Measurements from ENCODE around the gene ALG8.
"Not testable (repeated sequence)": the region's sequence is repeated elsewhere in the genome, so short reads cannot be mapped to it uniquely, and the experiment has no call there.

The ALG8 gene

DNA sequence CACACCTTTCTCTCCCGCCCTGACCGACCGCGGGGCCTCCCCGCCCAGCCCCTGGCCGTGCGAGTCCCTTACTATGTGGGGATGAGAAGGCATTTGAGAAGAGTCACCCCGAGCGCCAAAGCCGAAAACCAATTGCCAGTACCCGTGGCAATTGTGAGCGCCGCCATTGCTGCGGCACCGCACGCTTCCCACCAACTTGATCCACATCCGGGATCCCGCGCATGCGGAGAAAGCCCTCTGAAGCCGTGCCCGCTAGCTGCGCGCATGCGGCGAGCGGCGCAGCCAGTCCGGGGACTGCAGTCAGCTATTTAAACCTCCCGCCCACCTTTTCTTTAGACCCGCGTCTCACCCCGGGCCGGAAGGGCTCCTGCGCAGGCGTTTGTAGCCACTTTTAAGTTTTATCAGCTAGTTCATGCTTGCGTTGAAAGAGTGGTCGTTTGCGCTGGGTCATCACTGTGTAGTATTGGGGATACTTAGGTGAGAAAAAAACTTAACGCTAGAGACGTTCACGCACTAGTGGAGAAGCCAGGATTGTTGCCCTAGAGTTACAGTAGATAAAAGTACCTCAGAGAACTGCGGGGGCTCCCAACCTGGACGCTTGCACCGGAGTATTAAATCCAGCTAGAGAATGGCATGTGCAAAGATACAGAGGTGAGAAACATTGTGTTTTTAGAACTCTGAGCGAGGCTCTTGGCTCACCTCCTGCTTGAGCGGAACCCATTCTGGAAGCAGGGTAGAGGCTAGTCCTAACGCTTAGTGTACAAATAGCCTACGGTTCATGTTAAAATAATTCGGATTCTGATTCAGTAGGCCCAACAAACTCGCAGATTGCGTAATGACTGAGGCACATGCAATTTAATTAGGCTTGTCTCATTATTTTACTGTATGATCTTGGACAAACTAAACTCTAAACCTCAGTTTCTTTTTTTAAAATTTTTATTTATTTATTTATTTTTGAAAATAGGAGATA is at the start of gene ALG8:
ALG8 (minus strand) TSS at position 205 of the 970 bp plus-strand sequence; CDS start at position 167, 38 bp downstream.
- Mint-ChIP-seq H3K4me1 (peaks cover 25% of the 10 kb centered on the region), H3K4me3 (peak within 1 kb of the TSS; percentile 93), H3K36me3 (peaks cover 5% of the 10 kb centered on the region), H3K27ac (peak within 1 kb of the TSS; percentile 90), H3K9me3 (peaks cover 5% of the 10 kb centered on the region), H3K27me3 (no peaks in the 10 kb centered on the region)
- ATAC-seq (ENCODE audit: low read depth), result peak; percentile 94
- peak; percentile 94 for DNase-seq (ENCODE audit: low spot score in 2 of 2)

- Mint-ChIP-seq H3K36me3 (peaks cover 1% of the 10 kb centered on the region), H3K27ac (peak within 1 kb of the TSS; percentile 73), H3K9me3 (no peaks in the 10 kb centered on the region), H3K4me1 (peaks cover 28% of the 10 kb centered on the region), H3K4me3 (peak within 1 kb of the TSS; percentile 90), H3K27me3 (no peaks in the 10 kb centered on the region)
- ATAC-seq (ENCODE audit: low read depth), result peak; percentile 93
- peak; percentile 84 to 86 for DNase-seq (ENCODE audit: low spot score in 2 of 2)
Observed at GRCh38 chr11:78188286-78189173, 49.1 kb upstream of the ALG8 start, which contains the start of the genes KCTD21 and USP35. KCTD21 (minus strand) TSS chr11:78188626; CDS start chr11:78174554, 14,072 bp downstream. USP35 (plus strand) TSS chr11:78188919; CDS start chr11:78196246, 7,327 bp downstream.

DNA sequence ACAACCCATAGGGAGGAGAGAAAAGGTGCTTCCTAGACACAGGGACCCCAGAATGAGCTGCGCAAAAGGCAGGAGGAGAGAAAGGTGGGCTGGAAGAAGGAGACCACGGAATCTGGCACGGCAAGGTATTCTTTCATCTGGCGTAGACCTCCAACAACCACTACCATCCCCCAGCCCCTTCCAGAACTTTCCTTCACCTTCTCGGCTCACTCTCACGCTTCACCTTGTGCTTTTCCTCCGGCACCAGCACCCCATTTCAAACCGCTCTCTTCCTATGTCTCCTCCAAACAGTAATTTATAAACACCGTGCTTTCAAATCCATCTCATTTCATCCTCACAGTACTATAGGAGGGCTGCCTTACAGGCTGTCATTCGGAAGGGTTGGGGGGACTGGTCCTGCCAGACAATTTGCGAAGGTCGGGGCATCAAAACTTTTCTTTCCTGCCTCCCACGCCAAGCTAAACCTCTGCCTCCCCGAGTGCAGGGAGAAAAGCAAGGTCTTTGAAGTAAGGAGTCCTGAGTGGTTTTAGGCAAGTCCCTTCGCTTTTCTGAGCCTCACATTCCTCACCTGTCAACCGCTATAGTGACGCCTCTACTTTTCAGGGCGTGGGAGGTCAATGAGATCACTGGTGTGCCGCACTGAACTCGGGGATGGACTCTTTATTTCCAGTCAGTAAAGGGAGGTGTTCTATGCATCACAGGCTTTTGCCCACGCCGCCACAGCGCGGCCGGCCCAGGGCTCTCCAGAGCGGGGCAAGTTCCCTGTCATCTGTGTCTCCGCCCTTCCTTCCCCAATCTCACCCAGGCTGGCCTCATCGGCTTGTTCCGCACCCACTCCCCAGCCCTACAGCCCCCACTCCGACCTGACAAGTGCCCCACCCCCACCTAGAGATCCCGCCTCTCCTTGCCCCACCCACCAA is 48.2 kb upstream of the ALG8 start:
- H3K27ac Mint-ChIP-seq, result peak overlapping the region; percentile 73
- peaks cover 2% of the 10 kb centered on the region for H3K36me3 Mint-ChIP-seq
- H3K27me3 Mint-ChIP-seq, result no peaks in the 10 kb centered on the region
- ATAC-seq (ENCODE audit: low read depth) (peak; percentile 45), DNase-seq (ENCODE audit: low spot score in 2 of 2) (no peak)
- H3K4me3 Mint-ChIP-seq, result peak overlapping the region; percentile 90
- no peaks in the 10 kb centered on the region for H3K9me3 Mint-ChIP-seq
- peaks cover 28% of the 10 kb centered on the region for H3K4me1 Mint-ChIP-seq

DNA sequence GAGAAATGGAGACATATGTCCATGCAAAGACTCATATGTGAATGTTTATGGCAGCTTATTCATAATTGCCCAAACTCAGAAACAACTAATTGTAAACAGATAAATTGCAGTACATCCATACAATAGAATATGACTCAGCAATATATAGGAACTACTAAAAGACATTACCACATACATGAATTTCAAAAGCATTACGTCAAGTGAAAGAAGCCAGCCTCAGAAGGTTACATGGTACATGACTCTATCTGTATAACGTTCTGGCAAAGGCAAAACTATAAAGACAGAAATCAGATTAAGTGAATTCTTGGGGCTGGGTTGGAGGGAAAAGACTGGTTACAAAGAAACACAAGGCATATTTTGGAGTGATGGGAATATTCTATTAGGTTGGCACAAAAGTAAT is 41.8 kb upstream of the ALG8 start:
- DNase-seq (ENCODE audit: low spot score in 2 of 2) (no peak), ATAC-seq (ENCODE audit: low read depth) (no peak)
- peaks cover 6% of the 10 kb centered on the region for H3K9me3 Mint-ChIP-seq
- no peak overlapping the region for H3K27ac Mint-ChIP-seq
- H3K4me3 Mint-ChIP-seq, result no peak overlapping the region
- H3K36me3 Mint-ChIP-seq, result peaks cover 10% of the 10 kb centered on the region
- H3K4me1 Mint-ChIP-seq, result peaks cover 9% of the 10 kb centered on the region
- H3K27me3 Mint-ChIP-seq, result no peaks in the 10 kb centered on the region

DNA sequence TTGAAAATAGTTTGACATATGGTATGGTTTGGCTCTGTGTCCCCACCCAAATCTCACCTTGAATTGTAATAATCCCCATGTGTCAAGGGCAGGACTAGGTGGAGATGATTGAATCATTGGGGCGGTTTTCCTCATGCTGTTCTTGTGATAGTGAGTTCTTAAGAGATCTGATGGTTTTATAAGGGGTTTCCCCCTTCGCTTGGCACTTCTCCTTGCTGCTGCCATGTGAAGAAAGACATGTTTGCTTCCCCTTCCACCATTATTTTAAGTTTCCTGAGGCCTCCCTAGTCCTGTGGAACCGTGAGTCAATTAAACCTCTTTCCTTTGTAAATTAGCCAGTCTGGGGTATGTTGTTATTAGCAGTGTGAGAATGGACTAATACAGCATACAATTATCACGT is 41.3 kb upstream of the ALG8 start:
- Mint-ChIP-seq H3K36me3 (peaks cover 11% of the 10 kb centered on the region), H3K9me3 (peaks cover 6% of the 10 kb centered on the region), H3K4me3 (no peak overlapping the region), H3K27ac (no peak overlapping the region), H3K27me3 (no peaks in the 10 kb centered on the region), H3K4me1 (peaks cover 9% of the 10 kb centered on the region)
- ATAC-seq (ENCODE audit: low read depth) (no peak), DNase-seq (ENCODE audit: low spot score in 2 of 2) (no peak)

DNA sequence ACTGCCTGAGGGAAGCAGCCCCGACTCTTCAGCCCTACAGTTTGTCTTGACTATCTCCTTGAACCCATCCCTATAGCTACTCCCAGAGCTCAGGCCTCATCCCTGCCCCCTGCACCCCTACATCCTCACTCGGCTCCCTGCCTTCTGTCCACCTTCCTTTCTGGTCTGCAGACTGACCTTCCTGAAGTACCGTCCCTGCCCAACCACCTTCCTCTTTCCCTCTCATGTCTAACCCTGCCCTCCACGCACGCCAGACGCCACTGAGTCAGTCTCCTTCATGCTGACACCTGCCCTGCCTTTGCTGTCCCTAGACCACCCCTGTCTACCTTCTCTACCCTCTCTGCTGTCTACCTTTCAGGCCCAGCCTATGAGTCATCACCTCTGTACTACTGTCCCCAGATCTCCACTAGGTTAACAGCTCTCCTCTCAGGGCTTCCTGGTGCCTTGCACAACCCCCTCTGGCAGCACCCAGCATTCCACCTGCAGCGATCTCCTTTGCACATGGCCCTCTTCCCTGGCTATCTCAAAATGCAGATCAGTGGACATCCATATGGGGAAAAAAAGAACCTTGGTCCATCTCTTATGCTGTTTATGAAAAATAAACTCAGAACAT is 40.1 kb upstream of the ALG8 start:
- no peak for DNase-seq (ENCODE audit: low spot score in 2 of 2)
- no peaks in the 10 kb centered on the region for H3K27me3 Mint-ChIP-seq
- H3K36me3 Mint-ChIP-seq, result peaks cover 11% of the 10 kb centered on the region
- H3K4me3 Mint-ChIP-seq, result no peak overlapping the region
- no peak for ATAC-seq (ENCODE audit: low read depth)
- peaks cover 9% of the 10 kb centered on the region for H3K4me1 Mint-ChIP-seq
- peaks cover 6% of the 10 kb centered on the region for H3K9me3 Mint-ChIP-seq
- H3K27ac Mint-ChIP-seq, result no peak overlapping the region

DNA sequence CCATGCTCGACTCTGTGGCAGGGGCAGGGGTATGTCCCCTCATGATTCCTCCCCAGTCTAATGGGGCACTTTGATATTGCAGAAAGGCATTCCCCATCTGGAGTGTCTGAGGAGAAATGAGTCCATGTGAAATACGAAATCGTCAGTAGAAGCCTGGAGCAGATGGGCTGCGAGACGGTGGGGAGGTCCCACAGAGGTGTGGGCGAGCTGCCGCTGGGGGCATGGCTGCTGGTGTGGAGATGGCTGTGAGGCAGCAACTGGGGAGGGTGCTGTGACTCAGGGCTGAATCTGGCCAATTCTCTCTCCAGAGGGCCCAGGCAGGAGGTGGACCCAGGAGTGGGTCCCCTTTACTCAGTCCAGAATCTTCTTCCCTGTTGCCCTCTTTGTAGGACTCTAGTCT is 37.8 kb upstream of the ALG8 start:
- no peaks in the 10 kb centered on the region for H3K27me3 Mint-ChIP-seq
- peaks cover 6% of the 10 kb centered on the region for H3K9me3 Mint-ChIP-seq
- peaks cover 21% of the 10 kb centered on the region for H3K36me3 Mint-ChIP-seq
- ATAC-seq (ENCODE audit: low read depth) (no peak), DNase-seq (ENCODE audit: low spot score in 2 of 2) (no peak)
- H3K27ac Mint-ChIP-seq, result no peak overlapping the region
- peaks cover 7% of the 10 kb centered on the region for H3K4me1 Mint-ChIP-seq
- H3K4me3 Mint-ChIP-seq, result no peak overlapping the region

GRCh38 chr11:78176605-78177141 is 37.2 kb upstream of the ALG8 start:
- Mint-ChIP-seq H3K9me3 (peaks cover 6% of the 10 kb centered on the region), H3K27ac (no peak overlapping the region), H3K36me3 (peaks cover 21% of the 10 kb centered on the region), H3K27me3 (no peaks in the 10 kb centered on the region), H3K4me3 (no peak overlapping the region), H3K4me1 (peaks cover 7% of the 10 kb centered on the region)
- DNase-seq (ENCODE audit: low spot score in 2 of 2) (no peak), ATAC-seq (ENCODE audit: low read depth) (no peak)

DNA sequence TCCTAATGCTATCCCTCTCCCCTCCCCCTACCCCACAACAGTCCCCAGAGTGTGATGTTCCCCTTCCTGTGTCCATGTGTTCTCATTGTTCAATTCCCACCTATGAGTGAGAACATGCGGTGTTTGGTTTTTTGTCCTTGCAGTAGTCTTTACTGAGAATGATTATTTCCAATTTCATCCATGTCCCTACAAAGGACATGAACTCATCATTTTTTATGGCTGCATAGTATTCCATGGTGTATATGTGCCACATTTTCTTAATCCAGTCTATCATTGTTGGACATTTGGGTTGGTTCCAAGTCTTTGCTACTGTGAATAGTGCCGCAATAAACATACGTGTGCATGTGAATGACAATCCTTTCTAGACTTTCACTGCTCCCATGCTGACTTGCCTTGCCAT is 36.4 kb upstream of the ALG8 start:
- H3K9me3 Mint-ChIP-seq; DNase-seq (ENCODE audit: low spot score in 2 of 2); H3K27me3 Mint-ChIP-seq; H3K27ac Mint-ChIP-seq; H3K4me1 Mint-ChIP-seq; H3K4me3 Mint-ChIP-seq; ATAC-seq (ENCODE audit: low read depth): not testable (repeated sequence)
- peaks cover 19% of the 10 kb centered on the region for H3K36me3 Mint-ChIP-seq

- no peak overlapping the region for H3K27ac Mint-ChIP-seq
- no peak overlapping the region for H3K4me3 Mint-ChIP-seq
- peaks cover 15% of the 10 kb centered on the region for H3K36me3 Mint-ChIP-seq
- no peaks in the 10 kb centered on the region for H3K4me1 Mint-ChIP-seq
- peaks cover 2% of the 10 kb centered on the region for H3K9me3 Mint-ChIP-seq
- DNase-seq (ENCODE audit: low spot score in 2 of 2) (no peak), ATAC-seq (ENCODE audit: low read depth) (no peak)
- no peaks in the 10 kb centered on the region for H3K27me3 Mint-ChIP-seq
Observed at GRCh38 chr11:78171951-78172350, 32.5 kb upstream of the ALG8 start.

DNA sequence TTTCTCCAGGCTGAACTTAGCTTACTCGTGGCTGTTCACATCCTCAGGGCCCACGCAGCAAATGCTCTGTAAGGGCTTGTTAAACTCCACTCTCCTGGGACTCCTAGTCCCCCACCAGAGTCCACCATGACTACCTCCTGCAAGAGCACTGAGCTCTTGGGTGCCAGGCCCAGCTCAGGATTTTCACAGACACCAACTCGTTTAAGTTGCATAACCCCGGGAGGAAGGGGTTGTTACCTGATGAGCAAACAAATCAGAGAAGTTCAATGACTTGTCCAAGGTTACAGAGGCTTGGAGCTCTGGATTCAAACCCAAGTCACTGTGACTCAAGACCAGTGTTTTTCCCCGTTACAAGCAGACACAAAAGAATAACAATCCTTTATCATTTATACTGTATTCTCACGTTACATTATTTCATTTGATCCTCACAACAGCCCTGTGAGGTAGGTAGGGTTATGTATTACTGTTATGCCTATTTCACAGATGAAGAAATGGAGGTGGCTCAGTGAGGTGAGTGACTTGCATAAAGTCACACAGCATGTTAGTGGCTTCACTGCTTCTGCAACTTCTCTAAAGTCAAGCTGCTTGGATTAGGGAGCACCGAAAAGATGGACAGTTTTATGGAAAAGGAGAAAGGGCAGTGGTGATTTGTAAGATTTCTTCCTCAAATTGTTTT is 31.6 kb upstream of the ALG8 start:
- no peaks in the 10 kb centered on the region for H3K27me3 Mint-ChIP-seq
- no peaks in the 10 kb centered on the region for H3K9me3 Mint-ChIP-seq
- peaks cover 11% of the 10 kb centered on the region for H3K36me3 Mint-ChIP-seq
- H3K4me3 Mint-ChIP-seq, result no peak overlapping the region
- no peak for DNase-seq (ENCODE audit: low spot score in 2 of 2)
- ATAC-seq (ENCODE audit: low read depth), result no peak
- no peak overlapping the region for H3K27ac Mint-ChIP-seq
- no peaks in the 10 kb centered on the region for H3K4me1 Mint-ChIP-seq

DNA sequence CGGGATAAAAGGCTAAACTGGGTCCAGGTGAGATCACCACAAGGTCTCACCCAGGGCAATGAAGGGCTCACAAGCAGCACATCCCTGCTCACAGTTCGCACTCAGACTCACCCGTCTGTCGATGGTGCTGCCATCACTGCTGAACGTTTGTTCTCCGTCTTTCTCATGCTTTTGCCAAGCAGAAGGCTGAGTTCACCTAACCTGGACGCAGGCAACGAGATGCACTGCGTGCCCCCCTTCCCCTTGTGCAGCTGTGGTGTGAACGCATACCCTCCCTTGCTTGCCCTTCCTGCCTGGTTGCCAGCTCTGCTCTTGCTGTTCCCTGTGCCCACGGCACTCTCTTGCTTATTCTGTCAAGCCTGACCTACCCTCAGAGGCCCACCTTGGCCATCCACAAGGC is 31.0 kb upstream of the ALG8 start:
- DNase-seq (ENCODE audit: low spot score in 2 of 2) (no peak), ATAC-seq (ENCODE audit: low read depth) (no peak)
- Mint-ChIP-seq H3K4me3 (no peak overlapping the region), H3K9me3 (no peaks in the 10 kb centered on the region), H3K4me1 (no peaks in the 10 kb centered on the region), H3K27ac (no peak overlapping the region), H3K36me3 (peaks cover 11% of the 10 kb centered on the region), H3K27me3 (no peaks in the 10 kb centered on the region)

Measured in memory B cell (primary cell).